H7 (cell line): Measurements from ENCODE around the gene PACSIN1. TPM values are rescaled to one million over a fixed set of nuclear protein-coding genes. Genes with fewer than 3 reads are reported as not detected.
A peak's percentile ranks its signal among the peaks of the same experiment; 100 is the strongest.

ENCODE experiments used
- DNase-seq: peaks from one replicate; pipeline ENCODE4 v3.0.0; 2012
- H3K27me3 ChIP-seq: 2 replicates; pipeline ENCODE4 v1.6.0; 2011; ENCODE audit warnings: mild to moderate bottlenecking, low read length; ENCODE audit not compliant: control insufficient read depth, insufficient read depth
- H3K36me3 ChIP-seq: replicated peaks from 2 replicates; pipeline ENCODE4 v1.5.1; 2011; ENCODE audit warnings: low read length; ENCODE audit not compliant: control insufficient read depth, insufficient read depth
- H3K4me3 ChIP-seq: 2 replicates; pipeline ENCODE4 v1.5.1; 2011; ENCODE audit warnings: low read depth, mild to moderate bottlenecking, control low read depth, low read length, moderate library complexity; ENCODE audit not compliant: insufficient read depth
- total RNA-seq: library from RNA; depleted of rRNA; stranded (reverse); fragments of >200 nt; shearing (Covaris generic); gene quantifications from 2 replicates; pipeline ENCODE4 v1.2.3, GENCODE V29; 2014

The PACSIN1 gene
- total RNA-seq, 1 experiment from 2014 or later = 3.4 TPM

- no peak overlapping the region for H3K4me3 ChIP-seq
- DNase-seq = no peak
- no peaks in the 10 kb centered on the region for H3K27me3 ChIP-seq
- no peaks in the 10 kb centered on the region for H3K36me3 ChIP-seq
Measured at GRCh38 chr6:34445313-34445860, 20.5 kb upstream of the PACSIN1 start.

- Histone ChIP-seq H3K27me3 (no peaks in the 10 kb centered on the region), H3K36me3 (no peaks in the 10 kb centered on the region), H3K4me3 (no peak overlapping the region)
- DNase-seq = no peak
Measured at GRCh38 chr6:34447386-34447785, 18.5 kb upstream of the PACSIN1 start.

GRCh38 chr6:34447910-34448309, 18.0 kb upstream of the PACSIN1 start:
- peak; percentile 83 for DNase-seq
- H3K36me3 ChIP-seq = no peaks in the 10 kb centered on the region
- no peak overlapping the region for H3K4me3 ChIP-seq
- no peaks in the 10 kb centered on the region for H3K27me3 ChIP-seq

- H3K4me3 ChIP-seq = no peak overlapping the region
- H3K27me3 ChIP-seq = no peaks in the 10 kb centered on the region
- no peak for DNase-seq
- no peaks in the 10 kb centered on the region for H3K36me3 ChIP-seq
Measured at GRCh38 chr6:34451192-34451591, 14.7 kb upstream of the PACSIN1 start.

GRCh38 chr6:34455831-34456230, 10.0 kb upstream of the PACSIN1 start:
- no peak for DNase-seq
- Histone ChIP-seq H3K27me3 (no peaks in the 10 kb centered on the region), H3K36me3 (no peaks in the 10 kb centered on the region), H3K4me3 (no peak overlapping the region)

GRCh38 chr6:34457382-34457741, 8.5 kb upstream of the PACSIN1 start:
- no peak for DNase-seq
- Histone ChIP-seq H3K4me3 (no peak overlapping the region), H3K27me3 (no peaks in the 10 kb centered on the region), H3K36me3 (no peaks in the 10 kb centered on the region)

- Histone ChIP-seq H3K36me3 (no peaks in the 10 kb centered on the region), H3K27me3 (no peaks in the 10 kb centered on the region), H3K4me3 (no peak overlapping the region)
- DNase-seq = peak; percentile 61
Measured at GRCh38 chr6:34457742-34458735, 7.8 kb upstream of the PACSIN1 start.

GRCh38 chr6:34459899-34460593, 5.8 kb upstream of the PACSIN1 start:
- DNase-seq = peak; percentile 79
- no peaks in the 10 kb centered on the region for H3K36me3 ChIP-seq
- H3K27me3 ChIP-seq = peaks cover 6% of the 10 kb centered on the region

GRCh38 chr6:34460796-34461507, 4.9 kb upstream of the PACSIN1 start:
- H3K4me3 ChIP-seq = no peak overlapping the region
- peak; percentile 33 for DNase-seq
- H3K36me3 ChIP-seq = no peaks in the 10 kb centered on the region
- peaks cover 12% of the 10 kb centered on the region for H3K27me3 ChIP-seq

More at GRCh38 chr6:34459899-34460593, 5.8 kb upstream of the PACSIN1 start:
- H3K4me3 ChIP-seq = no peak overlapping the region

- H3K4me3 ChIP-seq = no peak overlapping the region
- no peaks in the 10 kb centered on the region for H3K36me3 ChIP-seq
- peaks cover 20% of the 10 kb centered on the region for H3K27me3 ChIP-seq
- no peak for DNase-seq
Measured at GRCh38 chr6:34462010-34462409, 3.9 kb upstream of the PACSIN1 start.

- Histone ChIP-seq H3K4me3 (no peak overlapping the region), H3K36me3 (no peaks in the 10 kb centered on the region), H3K27me3 (peaks cover 20% of the 10 kb centered on the region)
- DNase-seq = peak; percentile 82
Measured at GRCh38 chr6:34462551-34462971, 3.3 kb upstream of the PACSIN1 start.

- DNase-seq = no peak
- H3K27me3 ChIP-seq = peaks cover 20% of the 10 kb centered on the region
- no peaks in the 10 kb centered on the region for H3K36me3 ChIP-seq
- H3K4me3 ChIP-seq = no peak overlapping the region
Measured at GRCh38 chr6:34463299-34463698, 2.6 kb upstream of the PACSIN1 start.

- H3K4me3 ChIP-seq = no peak overlapping the region
- DNase-seq = no peak
- H3K36me3 ChIP-seq = no peaks in the 10 kb centered on the region
- H3K27me3 ChIP-seq = peaks cover 20% of the 10 kb centered on the region
Measured at GRCh38 chr6:34463849-34464248, 2.0 kb upstream of the PACSIN1 start.
